ENCODE results near the gene ACTR3C.

The ACTR3C gene

DNA sequence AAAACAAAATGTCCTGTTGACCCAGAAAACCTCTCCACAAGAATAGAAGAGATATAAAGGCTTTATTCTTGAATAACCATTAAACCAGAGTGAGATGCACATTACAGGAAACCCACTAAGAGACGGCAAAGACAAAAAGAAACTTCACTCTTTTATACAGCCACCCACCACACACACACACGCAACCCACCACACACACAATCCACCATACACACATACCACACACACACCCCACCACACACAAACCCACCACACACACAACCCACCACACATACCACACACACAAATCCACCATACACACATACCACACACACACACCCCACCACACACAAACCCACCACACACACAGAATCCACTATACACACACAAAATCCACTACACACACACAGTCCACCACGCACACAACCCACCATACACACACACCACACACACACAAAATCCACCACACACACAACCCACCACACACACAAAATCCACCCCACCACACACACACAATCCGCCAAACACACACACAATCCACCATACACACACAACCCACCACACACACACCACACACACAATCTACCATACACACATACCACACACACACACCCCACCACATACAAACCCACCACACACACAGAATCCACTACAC is 35.8 kb upstream of the ACTR3C start:
- no peak for DNase-seq (ENCODE audit: low spot score)

DNA sequence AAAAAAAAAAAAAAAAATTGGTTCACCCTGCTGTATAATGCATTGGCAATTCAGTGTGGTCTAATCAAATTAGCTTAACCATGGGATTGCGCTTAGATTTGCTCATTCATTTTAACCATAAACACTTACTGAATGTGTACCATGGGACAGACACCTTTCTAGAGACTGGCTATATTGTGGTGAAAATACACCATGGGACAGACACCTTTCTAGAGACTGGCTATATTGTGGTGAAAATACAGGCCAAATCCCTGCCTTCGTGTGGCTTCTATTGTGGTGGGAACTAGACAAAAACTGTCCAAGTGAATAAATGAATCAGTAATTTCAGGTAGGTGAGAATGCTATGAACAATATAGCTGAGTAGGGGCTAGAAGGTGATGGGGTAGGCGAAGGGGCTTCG is 35.1 kb upstream of the ACTR3C start:
- DNase-seq (ENCODE audit: low spot score): no peak

DNA sequence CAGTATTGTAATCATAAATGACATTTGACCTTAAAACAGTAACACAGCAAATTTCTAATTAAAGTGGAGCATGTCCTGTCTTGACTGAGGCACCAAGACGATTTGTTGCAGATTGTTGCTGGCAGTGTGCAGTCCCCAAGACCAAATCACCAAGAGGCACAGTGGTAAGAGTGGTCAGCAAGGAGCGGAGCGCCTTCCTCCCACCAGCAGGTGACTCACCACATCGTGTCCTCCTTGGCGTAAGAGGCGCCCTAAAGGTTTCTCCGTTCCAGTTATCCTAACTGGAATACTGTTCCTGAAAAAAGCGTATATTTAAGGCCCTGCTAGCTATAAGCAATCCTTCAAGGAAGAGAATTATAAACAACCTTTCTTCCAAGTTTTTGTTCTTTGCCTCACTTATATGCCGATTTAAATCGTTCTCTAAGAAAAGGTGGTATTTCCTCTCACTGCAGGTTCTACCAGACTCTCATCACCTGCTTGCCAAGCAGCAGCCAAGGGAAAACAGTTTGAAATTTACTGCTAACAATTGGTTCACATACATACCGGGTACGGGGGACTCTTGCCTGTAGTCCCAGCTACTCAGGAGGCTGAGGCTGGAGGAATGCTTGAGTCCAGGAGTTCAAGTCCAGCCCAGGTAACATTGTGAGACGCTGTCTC is 34.6 kb upstream of the ACTR3C start:
- no peak for DNase-seq (ENCODE audit: low spot score)

DNA sequence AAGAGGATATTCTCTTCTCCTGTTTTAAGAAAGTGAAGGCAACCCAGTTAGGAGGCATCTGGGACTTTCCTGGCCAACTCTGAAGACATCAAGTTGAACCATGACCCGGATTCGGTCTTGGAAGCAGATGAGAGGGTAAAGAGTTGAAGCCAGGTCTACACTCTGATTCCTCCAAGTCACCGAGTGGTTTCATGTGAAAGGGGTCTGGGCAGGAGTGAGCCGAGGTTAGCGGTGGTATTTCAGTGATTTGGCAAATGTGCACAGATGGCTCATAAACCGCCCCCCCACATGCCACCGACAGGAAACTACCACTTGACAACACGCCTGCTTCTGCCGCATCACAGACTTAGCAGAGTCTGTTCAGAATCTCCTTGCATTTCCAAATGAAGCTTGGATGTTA is 33.9 kb upstream of the ACTR3C start:
- DNase-seq (ENCODE audit: low spot score): no peak

DNA sequence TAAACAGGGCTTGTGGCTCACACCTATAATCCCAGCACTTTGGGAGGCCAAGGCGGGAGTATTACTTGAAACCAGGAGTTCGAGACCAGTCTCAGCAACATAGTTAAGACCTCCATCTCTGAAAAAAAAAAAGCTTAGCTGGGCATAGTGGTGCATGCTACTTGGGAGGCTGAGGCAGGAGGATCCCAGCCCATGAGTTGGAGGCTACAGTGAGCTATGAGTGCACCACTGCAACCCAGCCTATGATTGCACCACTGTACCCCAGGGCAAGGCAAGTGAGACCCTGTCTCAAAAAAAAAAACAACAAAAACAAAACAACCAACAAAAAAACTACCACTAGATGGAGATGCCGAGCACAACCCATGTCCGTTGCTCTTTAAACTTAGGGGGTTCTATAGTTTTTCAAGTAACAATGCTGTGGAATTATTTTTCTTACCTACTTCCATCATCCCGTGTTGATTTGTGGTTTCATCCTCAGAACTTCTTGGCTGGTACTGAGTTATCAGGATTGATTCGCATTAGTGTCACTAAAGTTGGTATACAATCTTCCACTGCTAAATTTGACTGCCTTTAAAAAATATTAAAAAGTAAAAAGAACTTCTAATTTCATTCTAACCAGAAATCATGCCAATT is 33.0 kb upstream of the ACTR3C start:
- DNase-seq (ENCODE audit: low spot score): peak; percentile 31

DNA sequence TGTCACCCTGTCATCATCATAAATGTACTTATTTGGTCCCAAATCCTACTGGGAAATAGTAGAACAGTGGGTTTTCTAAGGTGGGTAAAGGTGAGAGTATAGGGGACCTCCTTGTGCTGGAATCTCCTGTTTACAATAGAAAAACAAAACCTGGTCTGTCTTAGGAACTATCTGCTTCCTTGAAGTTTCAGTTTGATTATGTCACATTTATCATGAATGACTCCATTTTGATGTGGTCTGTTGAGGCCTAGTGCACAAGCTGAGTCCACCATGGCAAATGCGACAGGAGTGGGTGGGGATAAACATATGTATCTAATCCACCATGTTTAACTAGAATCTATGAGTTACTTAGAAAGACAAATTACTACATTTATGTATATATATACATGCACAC is 32.3 kb upstream of the ACTR3C start:
- DNase-seq (ENCODE audit: low spot score): no peak

DNA sequence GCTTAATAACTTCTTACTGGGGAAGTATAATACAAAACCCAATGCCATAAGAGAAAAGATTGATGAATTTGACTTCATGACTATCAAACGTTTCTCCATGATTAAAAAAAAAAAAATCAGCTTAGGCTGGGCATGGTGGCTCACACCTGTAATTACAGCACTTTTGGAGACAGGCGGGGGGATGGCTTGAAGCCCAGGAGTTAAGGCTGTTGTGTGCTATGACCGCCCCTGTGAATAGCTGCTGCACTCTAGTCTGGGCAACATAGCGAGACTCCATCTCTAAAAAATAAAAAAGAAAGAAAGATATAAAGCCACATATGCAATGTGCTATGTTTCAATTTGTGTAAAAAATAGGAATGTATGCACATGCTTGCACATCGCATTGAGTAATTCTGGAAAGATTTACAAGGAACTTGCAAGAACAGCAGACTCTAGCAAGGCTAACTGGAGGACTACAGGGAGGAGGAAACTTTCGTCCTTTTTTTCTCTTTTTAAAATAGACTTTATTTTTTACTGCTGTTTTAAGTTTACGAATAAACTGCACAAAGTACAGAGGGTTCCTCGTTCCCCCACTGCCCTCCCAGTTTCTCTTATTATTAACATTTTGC is 28.3 kb upstream of the ACTR3C start:
- no peak for DNase-seq (ENCODE audit: low spot score)

- no peak for DNase-seq (ENCODE audit: low spot score)
Observed at GRCh38 chr7:150346922-150347321, 23.6 kb upstream of the ACTR3C start.

DNA sequence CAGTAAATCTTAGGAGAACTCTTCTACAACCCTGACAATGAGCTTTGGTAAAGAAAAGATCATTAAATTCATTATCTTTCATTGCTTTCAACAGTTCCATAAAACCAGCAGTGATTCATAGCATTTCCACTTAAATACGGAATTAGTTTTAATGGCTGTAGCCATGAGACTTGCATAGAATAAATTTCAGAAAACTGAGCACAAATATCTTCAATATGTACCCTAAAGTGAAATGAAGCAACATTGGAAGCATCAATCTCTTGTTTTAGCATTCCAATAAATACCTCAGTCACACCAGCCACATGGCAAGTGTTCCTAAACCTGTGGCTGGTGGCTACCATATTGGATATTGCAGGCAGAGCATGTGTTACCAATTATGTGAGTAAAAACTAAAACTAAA is 21.7 kb upstream of the ACTR3C start:
- no peak for DNase-seq (ENCODE audit: low spot score)

DNA sequence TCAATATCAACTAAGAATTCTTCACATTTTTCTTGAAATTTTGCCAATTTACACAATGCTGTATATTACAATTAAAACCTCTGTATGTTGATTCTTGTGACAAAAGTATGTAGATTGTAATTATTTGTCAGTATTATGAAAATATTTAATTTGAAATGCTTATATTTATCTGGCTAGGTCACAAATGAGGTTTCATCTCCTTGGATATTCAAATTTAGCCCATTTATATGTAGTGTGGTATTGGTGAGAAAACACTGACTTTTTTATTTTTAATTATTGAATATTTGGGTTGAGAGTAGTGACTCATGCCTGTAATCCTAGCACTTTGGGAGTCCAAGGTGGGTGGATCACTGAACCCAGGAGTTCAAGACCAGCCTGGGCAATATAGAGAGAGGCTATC is 21.0 kb upstream of the ACTR3C start:
- no peak for DNase-seq (ENCODE audit: low spot score)

GRCh38 chr7:150343225-150343624 is 19.9 kb upstream of the ACTR3C start:
- no peak for DNase-seq (ENCODE audit: low spot score)

- DNase-seq (ENCODE audit: low spot score): no peak
Observed at GRCh38 chr7:150342121-150342408, 18.7 kb upstream of the ACTR3C start.

DNA sequence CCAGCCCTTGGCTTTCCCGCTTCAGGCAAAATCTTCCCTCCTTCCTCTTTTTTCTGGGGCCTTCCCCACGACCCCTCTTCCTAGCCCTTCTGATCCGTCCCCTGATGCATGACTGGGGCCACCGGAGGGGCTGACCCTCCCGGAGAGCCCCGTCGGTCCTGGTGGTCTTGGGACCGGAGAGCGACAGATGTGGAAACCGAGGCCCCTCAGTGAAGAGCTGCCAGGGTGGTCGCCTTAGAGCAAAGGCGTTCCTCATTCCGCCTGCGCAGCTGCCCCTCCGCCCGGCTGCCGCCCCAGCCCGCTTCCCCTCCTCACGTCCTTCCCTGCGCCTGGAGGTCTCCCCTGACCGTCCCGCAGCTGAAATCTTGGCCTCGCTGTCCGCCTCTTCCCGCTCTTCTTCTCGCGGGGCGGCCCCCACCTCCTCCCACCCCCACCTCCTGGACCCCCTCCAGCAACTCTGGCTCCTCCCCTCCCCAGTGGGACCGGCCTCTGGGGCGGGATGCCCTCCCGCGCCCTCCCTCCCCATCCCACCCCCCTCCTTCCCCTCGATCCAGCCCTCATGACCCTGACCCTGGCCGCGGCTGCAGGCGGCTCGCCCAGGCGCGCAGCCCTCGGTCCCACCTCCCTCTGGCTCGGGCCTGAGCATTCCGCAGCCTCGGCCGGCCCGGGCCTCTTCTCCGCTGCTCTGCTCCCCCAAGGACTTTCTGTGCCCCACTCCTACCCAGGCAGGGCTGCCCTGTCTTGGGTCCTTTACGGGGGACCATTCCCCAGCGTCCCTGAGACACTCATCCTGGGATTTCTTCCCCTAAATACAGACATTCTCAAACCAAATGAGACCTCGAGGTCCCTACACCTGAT is 18.1 kb upstream of the ACTR3C start, which contains the start of gene RARRES2:
Gene RARRES2 (minus strand): TSS at position 367 of the 858 bp plus-strand sequence. CDS start 1,020 bp downstream, outside the sequence.
- no peak for DNase-seq (ENCODE audit: low spot score)

DNA sequence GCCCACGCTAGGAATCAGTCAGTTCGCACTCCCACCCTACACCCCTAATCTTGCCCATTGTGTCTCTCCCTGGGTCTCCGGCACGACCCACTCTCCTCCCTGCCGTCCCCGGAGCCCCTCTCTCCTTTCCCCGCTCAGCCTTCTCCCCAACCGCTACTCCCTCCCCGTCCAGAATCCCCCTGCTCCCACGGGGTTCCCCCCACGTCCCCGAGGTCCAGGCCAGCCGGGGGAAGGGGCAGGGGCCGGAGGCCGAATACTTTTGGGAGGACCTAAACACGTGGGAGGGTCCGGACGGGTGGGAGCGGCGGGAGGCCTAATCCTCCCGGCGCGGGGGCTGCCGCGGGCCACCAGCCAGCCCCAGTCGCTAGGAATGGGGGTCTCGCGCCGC is 17.5 kb upstream of the ACTR3C start:
- DNase-seq (ENCODE audit: low spot score): no peak

GRCh38 chr7:150340024-150340749 is 16.8 kb upstream of the ACTR3C start:
- DNase-seq (ENCODE audit: low spot score): peak; percentile 83

GRCh38 chr7:150339409-150339809 is 16.1 kb upstream of the ACTR3C start:
- peak; percentile 89 for DNase-seq (ENCODE audit: low spot score)

DNA sequence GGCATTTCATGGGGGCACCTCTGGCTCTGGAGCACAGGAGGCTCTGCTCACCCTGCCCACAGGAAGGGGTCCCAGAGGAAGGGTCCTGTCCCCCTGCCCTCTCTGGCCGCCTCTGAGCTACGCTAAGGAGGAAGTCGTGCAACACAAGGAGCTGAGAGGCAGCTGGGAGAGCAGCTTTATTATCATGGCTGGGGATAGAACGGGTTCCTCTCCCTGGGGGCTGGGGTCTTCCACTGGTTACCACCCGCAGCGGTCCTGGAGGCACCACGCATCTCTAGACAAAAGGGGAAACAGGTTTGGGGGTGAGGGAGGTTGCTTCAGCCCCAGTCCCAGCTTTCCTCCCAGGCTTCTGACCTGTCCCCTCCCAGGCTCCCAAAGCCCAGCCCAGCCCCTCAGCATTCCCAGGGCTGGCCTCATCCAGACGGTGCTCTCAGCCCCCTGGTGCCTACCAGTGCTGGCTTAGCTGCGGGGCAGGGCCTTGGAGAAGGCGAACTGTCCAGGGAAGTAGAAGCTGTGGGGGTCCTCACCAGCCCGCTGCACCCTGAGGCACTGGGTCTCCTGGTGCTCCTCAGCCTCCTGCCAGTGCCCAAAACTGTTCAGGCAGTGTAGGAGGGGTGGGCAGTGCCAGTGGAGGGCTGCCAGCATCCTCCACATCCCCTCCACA is 15.0 kb upstream of the ACTR3C start:
- no peak for DNase-seq (ENCODE audit: low spot score)

DNA sequence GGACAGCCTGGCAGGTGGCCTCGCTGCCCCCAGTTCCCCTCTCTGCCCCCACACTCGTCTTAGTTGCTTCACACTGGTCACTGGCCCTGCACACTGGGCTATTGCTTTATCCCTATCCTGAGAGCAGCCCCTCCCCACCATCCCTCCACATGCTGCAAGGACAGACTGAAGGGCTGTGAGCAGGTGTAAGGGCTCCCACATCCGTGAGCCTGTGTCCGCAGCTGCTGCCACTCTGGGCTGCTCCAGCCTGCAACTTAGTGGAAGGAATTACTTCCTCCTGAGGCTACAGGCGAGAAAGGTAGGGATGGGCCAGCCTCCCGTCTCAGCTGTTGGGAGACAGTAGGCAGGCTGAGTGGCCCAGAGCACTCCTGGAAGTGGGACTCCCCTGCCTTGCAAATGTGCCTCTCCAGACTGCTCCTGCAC is 14.3 kb upstream of the ACTR3C start:
- DNase-seq (ENCODE audit: low spot score): no peak

DNA sequence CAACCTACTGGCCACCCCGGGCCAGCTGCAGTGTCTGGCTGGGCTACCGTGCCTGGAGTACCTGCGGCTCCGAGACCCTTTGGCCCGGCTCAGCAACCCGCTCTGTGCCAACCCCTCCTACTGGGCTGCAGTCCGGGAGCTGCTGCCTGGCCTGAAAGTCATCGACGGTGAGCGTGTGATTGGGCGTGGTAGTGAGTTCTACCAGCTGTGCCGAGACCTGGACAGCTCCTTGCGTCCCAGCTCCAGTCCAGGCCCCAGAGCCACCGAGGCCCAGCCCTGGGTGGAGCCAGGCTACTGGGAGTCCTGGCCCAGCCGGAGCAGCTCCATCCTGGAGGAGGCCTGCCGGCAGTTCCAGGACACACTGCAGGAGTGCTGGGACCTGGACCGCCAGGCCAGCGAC is 13.8 kb upstream of the ACTR3C start:
- DNase-seq (ENCODE audit: low spot score): no peak

DNA sequence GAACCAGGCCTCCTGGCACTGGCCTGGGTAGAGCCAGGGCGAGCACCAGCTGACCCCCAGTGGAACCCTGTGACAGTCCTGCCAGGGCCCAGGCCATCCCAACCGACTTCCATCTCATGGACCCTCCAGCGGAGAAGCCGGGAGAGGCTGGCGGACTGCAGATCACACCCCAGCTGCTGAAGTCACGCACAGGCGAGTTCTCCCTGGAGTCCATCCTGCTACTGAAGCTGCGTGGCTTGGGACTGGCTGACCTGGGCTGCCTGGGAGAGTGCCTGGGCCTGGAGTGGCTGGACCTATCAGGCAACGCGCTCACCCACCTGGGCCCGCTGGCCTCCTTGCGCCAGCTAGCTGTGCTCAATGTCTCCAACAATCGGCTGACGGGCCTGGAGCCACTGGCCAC is 13.4 kb upstream of the ACTR3C start:
- no peak for DNase-seq (ENCODE audit: low spot score)

GRCh38 chr7:150335774-150336112 is 12.4 kb upstream of the ACTR3C start:
- no peak for DNase-seq (ENCODE audit: low spot score)

All from kidney tubule cell (primary cell).